Measurements from ENCODE around the gene CCNG1.
"Not testable (repeated sequence)": the region's sequence is repeated elsewhere in the genome, so short reads cannot be mapped to it uniquely, and the experiment has no call there.

CCNG1 gene, protein sequence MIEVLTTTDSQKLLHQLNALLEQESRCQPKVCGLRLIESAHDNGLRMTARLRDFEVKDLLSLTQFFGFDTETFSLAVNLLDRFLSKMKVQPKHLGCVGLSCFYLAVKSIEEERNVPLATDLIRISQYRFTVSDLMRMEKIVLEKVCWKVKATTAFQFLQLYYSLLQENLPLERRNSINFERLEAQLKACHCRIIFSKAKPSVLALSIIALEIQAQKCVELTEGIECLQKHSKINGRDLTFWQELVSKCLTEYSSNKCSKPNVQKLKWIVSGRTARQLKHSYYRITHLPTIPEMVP

DNA sequence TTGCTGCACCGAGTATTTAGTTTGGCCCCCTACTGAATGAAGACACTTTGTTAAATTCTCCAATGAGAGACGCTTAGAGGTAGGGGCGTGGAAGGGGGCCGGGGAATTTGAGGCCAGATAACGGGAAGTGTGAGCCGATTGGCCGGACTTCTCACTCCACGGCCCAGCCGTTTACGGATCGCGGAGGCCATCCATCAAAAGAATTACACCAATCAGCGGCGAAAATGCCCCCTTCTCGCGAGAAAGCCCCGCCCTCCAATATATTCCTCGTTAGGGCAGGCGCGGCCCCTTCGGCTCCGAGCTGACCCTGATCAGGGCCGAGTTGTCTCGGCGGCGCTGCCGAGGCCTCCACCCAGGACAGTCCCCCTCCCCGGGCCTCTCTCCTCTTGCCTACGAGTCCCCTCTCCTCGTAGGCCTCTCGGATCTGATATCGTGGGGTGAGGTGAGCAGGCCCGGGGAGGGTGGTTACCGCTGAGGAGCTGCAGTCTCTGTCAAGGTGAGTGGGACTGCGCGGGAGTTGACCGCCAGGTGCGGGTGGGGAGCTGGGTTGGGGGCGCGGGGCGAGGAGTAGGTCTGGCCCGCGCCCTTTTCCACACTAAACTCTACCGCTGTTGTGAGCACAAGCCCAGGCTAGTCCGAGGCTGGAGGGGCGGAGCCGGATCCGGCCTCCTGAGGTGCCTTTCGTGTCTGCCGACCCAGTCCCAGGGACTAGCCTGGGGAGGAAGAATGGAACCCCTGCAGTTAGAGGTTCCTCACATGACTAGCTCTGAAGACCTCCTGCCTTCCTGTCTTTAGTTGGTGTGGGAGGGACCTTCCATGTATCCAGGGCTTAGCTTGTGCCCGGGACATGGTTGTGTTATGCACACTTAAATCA is at the start of gene CCNG1:
Gene CCNG1 (plus strand): TSS at position 287 of the 874 bp plus-strand sequence. CDS start 1,662 bp downstream, outside the sequence.
- in situ Hi-C loops (cut with HindIII; ENCODE audit: low sequenced_read_pairs): no loop called here
- TF ChIP-seq, protein P1, sequence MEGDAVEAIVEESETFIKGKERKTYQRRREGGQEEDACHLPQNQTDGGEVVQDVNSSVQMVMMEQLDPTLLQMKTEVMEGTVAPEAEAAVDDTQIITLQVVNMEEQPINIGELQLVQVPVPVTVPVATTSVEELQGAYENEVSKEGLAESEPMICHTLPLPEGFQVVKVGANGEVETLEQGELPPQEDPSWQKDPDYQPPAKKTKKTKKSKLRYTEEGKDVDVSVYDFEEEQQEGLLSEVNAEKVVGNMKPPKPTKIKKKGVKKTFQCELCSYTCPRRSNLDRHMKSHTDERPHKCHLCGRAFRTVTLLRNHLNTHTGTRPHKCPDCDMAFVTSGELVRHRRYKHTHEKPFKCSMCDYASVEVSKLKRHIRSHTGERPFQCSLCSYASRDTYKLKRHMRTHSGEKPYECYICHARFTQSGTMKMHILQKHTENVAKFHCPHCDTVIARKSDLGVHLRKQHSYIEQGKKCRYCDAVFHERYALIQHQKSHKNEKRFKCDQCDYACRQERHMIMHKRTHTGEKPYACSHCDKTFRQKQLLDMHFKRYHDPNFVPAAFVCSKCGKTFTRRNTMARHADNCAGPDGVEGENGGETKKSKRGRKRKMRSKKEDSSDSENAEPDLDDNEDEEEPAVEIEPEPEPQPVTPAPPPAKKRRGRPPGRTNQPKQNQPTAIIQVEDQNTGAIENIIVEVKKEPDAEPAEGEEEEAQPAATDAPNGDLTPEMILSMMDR (IDR thresholded peaks at IDR 0.05; ENCODE audit: low read depth, low read length): no peak
- peak within 1 kb of the TSS; percentile 95 for H3K4me3 ChIP-seq (ENCODE audit: low read depth, low read length)
- peak; percentile 97 for DNase-seq (ENCODE audit: low read depth, low spot score)

DNA sequence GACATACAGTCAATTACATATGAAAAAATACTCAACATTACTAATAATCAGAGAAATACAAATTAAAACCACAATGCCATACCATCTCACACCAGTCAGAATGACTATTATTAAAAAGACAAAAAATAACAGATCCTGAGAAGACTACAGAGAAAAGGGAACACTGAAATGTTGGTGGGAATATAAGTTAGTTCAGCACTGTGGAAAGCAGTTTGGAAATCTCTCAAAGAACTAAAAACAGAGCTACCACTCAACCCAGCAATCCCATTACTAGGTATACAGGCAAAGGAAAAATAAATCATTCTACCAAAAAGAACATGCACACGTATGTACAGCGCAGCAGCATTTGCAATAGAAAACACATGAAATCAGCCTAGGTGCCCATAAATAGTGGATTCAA is 41.6 kb upstream of the CCNG1 start:
- no peak for DNase-seq (ENCODE audit: low read depth, low spot score)
- in situ Hi-C loops (cut with HindIII; ENCODE audit: low sequenced_read_pairs): no loop called here
- no peak overlapping the region for H3K4me3 ChIP-seq (ENCODE audit: low read depth, low read length)
- TF ChIP-seq, protein P1 (IDR thresholded peaks at IDR 0.05; ENCODE audit: low read depth, low read length): no peak

DNA sequence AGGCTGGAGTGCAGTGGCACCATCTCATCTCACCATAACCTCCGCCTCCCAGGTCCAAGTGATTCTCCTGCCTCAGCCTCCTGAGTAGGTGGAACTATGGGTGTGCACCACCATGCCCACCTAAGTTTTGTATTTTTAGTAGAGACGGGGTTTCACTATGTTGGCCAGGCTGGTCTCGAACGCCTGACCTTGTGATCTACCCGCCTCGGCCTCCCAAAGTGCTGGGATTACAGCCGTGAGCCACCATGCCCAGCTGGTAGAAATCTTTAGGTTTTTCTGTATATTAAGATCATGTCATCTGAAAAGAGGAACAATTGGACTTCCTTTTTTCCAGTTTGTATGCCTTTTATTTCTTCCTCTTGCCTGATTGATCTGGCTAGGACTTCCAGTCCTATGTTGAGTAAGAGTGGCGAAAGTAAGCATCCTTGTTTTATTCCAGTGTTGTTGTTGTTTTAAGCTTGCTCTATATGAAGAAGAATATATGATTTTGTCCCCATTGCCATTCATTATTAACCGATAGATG is 40.5 kb upstream of the CCNG1 start:
- in situ Hi-C loops (cut with HindIII; ENCODE audit: low sequenced_read_pairs); DNase-seq (ENCODE audit: low read depth, low spot score); H3K4me3 ChIP-seq (ENCODE audit: low read depth, low read length): not testable (repeated sequence)

DNA sequence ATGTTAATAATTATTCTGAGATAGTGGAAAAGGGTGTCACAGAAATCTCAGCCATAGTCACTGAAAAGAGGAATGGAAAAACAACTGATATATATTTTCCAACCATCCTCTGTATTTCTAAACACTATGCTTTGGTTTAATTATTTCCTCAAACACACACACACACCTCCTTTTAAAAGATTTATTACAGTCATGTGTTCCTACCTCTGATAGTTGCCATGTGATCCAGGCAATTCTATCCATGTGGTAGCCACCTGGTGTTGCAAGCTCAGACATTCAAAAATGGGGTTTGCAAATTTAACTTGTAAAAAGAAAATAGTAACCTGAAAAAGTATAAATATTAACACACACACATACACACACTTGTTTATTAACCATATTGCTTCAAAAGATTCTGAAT is 40.0 kb upstream of the CCNG1 start:
- no peak overlapping the region for H3K4me3 ChIP-seq (ENCODE audit: low read depth, low read length)
- TF ChIP-seq, protein P1 (IDR thresholded peaks at IDR 0.05; ENCODE audit: low read depth, low read length): no peak
- in situ Hi-C loops (cut with HindIII; ENCODE audit: low sequenced_read_pairs): no loop called here
- no peak for DNase-seq (ENCODE audit: low read depth, low spot score)

DNA sequence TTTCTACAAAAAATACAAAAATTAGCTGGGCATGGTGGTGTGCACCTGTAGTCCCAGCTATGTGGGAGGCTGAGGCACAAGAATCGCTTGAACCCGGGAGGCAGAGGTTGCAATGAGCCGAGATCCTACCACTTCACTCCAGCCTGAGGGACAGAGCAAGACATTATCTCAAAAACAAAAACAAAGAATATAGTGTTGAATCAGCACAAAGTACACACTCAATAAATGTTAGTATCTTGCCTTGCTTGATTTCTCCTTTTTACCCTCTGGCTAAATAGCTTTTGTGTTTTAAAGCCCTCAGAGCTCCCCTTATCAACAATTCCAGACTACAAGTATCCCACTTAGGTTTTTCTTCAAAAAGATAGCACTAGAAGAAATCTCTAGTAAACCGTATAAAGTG is 37.5 kb upstream of the CCNG1 start:
- DNase-seq (ENCODE audit: low read depth, low spot score): no peak
- in situ Hi-C loops (cut with HindIII; ENCODE audit: low sequenced_read_pairs): no loop called here
- no peak overlapping the region for H3K4me3 ChIP-seq (ENCODE audit: low read depth, low read length)
- TF ChIP-seq, protein P1 (IDR thresholded peaks at IDR 0.05; ENCODE audit: low read depth, low read length): no peak

DNA sequence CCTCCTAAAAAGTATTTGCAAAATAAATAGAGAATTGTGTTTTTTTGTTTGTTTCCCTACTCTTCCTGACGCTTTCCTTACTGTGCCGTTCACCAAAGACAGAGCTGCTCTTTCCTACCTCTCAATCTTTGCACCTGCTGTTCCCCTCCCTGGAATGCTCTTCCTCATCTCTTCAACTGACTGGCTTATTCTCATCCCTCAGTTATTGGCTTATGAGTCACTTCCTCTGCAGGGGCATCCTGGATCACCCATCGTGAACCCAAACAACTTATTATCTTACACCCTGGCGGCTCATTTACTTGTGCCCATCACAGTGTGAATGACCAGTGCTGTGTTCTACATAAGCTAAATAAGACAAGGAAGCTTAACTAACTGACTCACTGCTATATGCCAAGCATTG is 36.1 kb upstream of the CCNG1 start:
- TF ChIP-seq, protein P1 (IDR thresholded peaks at IDR 0.05; ENCODE audit: low read depth, low read length): no peak
- no peak for DNase-seq (ENCODE audit: low read depth, low spot score)

DNA sequence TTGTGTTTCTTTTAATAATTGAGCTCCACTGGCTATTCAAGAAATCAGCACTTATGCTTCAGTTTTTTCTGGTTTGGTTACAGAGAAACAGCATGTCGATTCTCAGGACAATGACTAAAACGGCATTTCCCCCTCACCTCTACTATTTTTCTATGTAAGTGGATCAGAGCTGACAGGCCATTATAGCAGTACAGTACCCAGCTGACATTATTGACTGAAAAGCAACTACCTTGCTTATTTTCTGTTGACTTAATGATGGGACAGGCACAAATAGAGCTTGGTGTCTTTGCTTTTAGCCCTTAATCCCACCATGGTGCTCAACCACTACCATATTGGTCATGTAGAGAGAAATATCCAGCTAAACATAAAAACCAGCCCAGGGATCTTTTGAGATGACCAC is 35.4 kb upstream of the CCNG1 start:
- in situ Hi-C loops (cut with HindIII; ENCODE audit: low sequenced_read_pairs): no loop called here
- no peak for DNase-seq (ENCODE audit: low read depth, low spot score)

More for the DNA sequence above, 36.1 kb upstream of the CCNG1 start:
- no peak overlapping the region for H3K4me3 ChIP-seq (ENCODE audit: low read depth, low read length)
- in situ Hi-C loops (cut with HindIII; ENCODE audit: low sequenced_read_pairs): no loop called here

More for the DNA sequence above, 35.4 kb upstream of the CCNG1 start:
- TF ChIP-seq, protein P1 (IDR thresholded peaks at IDR 0.05; ENCODE audit: low read depth, low read length): no peak
- no peak overlapping the region for H3K4me3 ChIP-seq (ENCODE audit: low read depth, low read length)
